Keratinocyte (primary cell): ENCODE results near the gene GTF2IRD1. TPM values are rescaled to one million over a fixed set of nuclear protein-coding genes. Genes with fewer than 3 reads are reported as not detected.

ENCODE experiments used
- DNase-seq: peaks from one replicate; pipeline ENCODE4 v3.0.0-alpha.2; 2011; ENCODE audit warnings: low read depth, missing footprints, low spot score
- FAIRE-seq: peaks from 2 replicates; lab custom pipeline; 2011; peaks lifted over from hg19 to GRCh38; lab: Jason Lieb, UNC
- H2AFZ ChIP-seq: 2 replicates; pipeline ENCODE4 v1.6.0; 2012; ENCODE audit warnings: low read length, control low read depth, inconsistent platforms; ENCODE audit not compliant: control insufficient read depth
- H3K27ac ChIP-seq: 2 replicates; pipeline ENCODE4 v1.5.1; 2011; ENCODE audit warnings: low read length; ENCODE audit not compliant: control insufficient read depth, insufficient read depth
- H3K27me3 ChIP-seq: 3 replicates; pipeline ENCODE4 v1.6.0; 2011; ENCODE audit warnings: low read length; ENCODE audit not compliant: control insufficient read depth, insufficient read depth; ENCODE audit errors: extremely low read depth
- H3K36me3 ChIP-seq, 2 experiments: 2 replicates in 1 of 2; 3 replicates in 1 of 2; pipeline ENCODE4 v1.5.1; 2011; ENCODE audit warnings: low read length in 2 of 2, mild to moderate bottlenecking in 1 of 2; ENCODE audit not compliant: control insufficient read depth in 2 of 2, insufficient read depth in 2 of 2; ENCODE audit errors: extremely low read depth in 1 of 2
- H3K4me1 ChIP-seq: 3 replicates; pipeline ENCODE4 v1.5.1; 2011; ENCODE audit warnings: low read length; ENCODE audit not compliant: control insufficient read depth, insufficient read depth; ENCODE audit errors: extremely low read depth
- H3K4me2 ChIP-seq: 3 replicates; pipeline ENCODE4 v1.6.0; 2011; ENCODE audit warnings: low read depth, low read length; ENCODE audit not compliant: control insufficient read depth, insufficient read depth; ENCODE audit errors: extremely low read depth
- H3K4me3 ChIP-seq, 3 experiments: fragments of 200-600 bp in 1 of 3; sonication (generic) in 1 of 3; 2 replicates in 2 of 3; 3 replicates in 1 of 3; pipeline ENCODE4 v1.5.1; 2011 to 2016; ENCODE audit warnings: low read length in 3 of 3, mild to moderate bottlenecking in 3 of 3, control low read depth in 2 of 3, inconsistent platforms in 1 of 3, low read depth in 1 of 3, mixed read lengths in 1 of 3, mixed run types in 1 of 3, moderate library complexity in 1 of 3; ENCODE audit not compliant: control insufficient read depth in 2 of 3, insufficient read depth in 2 of 3; ENCODE audit errors: extremely low read depth in 1 of 3
- H3K79me2 ChIP-seq: 2 replicates; pipeline ENCODE4 v1.6.0; 2012; ENCODE audit warnings: low read length; ENCODE audit not compliant: control insufficient read depth, insufficient read depth
- H3K9ac ChIP-seq: 3 replicates; pipeline ENCODE4 v1.6.0; 2011; ENCODE audit warnings: low read length; ENCODE audit not compliant: control insufficient read depth, insufficient read depth; ENCODE audit errors: extremely low read depth
- H3K9me1 ChIP-seq: 3 replicates; pipeline ENCODE4 v1.6.0; 2011; ENCODE audit warnings: low read length; ENCODE audit not compliant: control insufficient read depth, insufficient read depth; ENCODE audit errors: extremely low read depth
- H3K9me3 ChIP-seq: 2 replicates; pipeline ENCODE4 v1.5.1; 2012; ENCODE audit warnings: low read depth, low read length; ENCODE audit not compliant: control insufficient read depth
- H4K20me1 ChIP-seq: 3 replicates; pipeline ENCODE4 v1.6.0; 2011; ENCODE audit warnings: low read length; ENCODE audit not compliant: control insufficient read depth, insufficient read depth; ENCODE audit errors: extremely low read depth
- CTCF ChIP-seq, 3 experiments: IDR thresholded peaks in 1 of 3; conservative IDR thresholded peaks in 1 of 3; optimal IDR thresholded peaks in 1 of 3; 2 replicates in 2 of 3; 3 replicates in 1 of 3; pipeline versions ENCODE3 to v1.5.1; 2011; ENCODE audit warnings: low read length in 3 of 3, mild to moderate bottlenecking in 3 of 3, moderate library complexity in 2 of 3, control low read depth in 1 of 3, inconsistent platforms in 1 of 3; ENCODE audit not compliant: insufficient read depth in 2 of 3; ENCODE audit errors: extremely low read depth in 1 of 3
- EZH2 ChIP-seq: IDR thresholded peaks from one replicate; pipeline ENCODE4 v1.6.1; 2012; ENCODE audit warnings: inconsistent platforms, mild to moderate bottlenecking, low read length, moderate library complexity
- dilution Hi-C: fragments of 300-500 bp; cut with MboI; formaldehyde crosslinking; loops from one replicate; pipeline ENCODE4 v1.7.0; 2020; ENCODE audit warnings: low sequenced_read_pairs; ENCODE audit not compliant: extremely low pct_ligation_motif_present
- polyA plus RNA-seq, 5 experiments: library from polyadenylated mRNA; depleted of rRNA in 3 of 5; stranded (reverse) in 3 of 5; stranded (forward) in 1 of 5; unstranded in 1 of 5; fragments of >200 nt; gene quantifications; 1 replicate in 1 of 5; 2 replicates in 3 of 5; 3 replicates in 1 of 5; pipeline versions ENCODE4 v1.2.1 to v1.2.3, GENCODE V29; 2011 to 2012; ENCODE audit warnings: missing spikeins in 2 of 5, low read depth in 1 of 5, low replicate concordance in 1 of 5

GTF2IRD1 gene
- polyA plus RNA-seq, 1 donor (not counting 4 experiments of a cell fraction or from before 2014, with no cell fraction given), result 19.4 TPM

- Histone ChIP-seq H3K4me3 (no peak overlapping the region), H3K9ac (no peak overlapping the region), H3K27me3 (no peaks in the 10 kb centered on the region), H3K4me1 (no peaks in the 10 kb centered on the region), H3K9me3 (no peaks in the 10 kb centered on the region), H3K4me2 (no peak overlapping the region), H2AFZ (no peak overlapping the region), H4K20me1 (peaks cover 3% of the 10 kb centered on the region), H3K27ac (no peak overlapping the region), H3K79me2 (peaks cover 22% of the 10 kb centered on the region), H3K36me3 (peaks cover 5% of the 10 kb centered on the region in 2 experiments), H3K9me1 (peaks cover 2% of the 10 kb centered on the region)
- dilution Hi-C loops, result no loop called here
- TF ChIP-seq EZH2 (no peak), CTCF (optimal IDR thresholded peaks at IDR 0.05 in 1 of 3, IDR thresholded peaks at IDR 0.05 in 1 of 3, conservative IDR thresholded peaks at IDR 0.05 in 1 of 3; ENCODE audit: extremely low read depth in 1 of 3, insufficient read depth in 2 of 3, low read length in 3 of 3) (no peak)
- FAIRE-seq, result no peak
- no peak for DNase-seq
These were observed 46.2 kb downstream of the GTF2IRD1 start for GRCh38 chr7:74499835-74500388.

GRCh38 chr7:74501298-74501697, 47.6 kb downstream of the GTF2IRD1 start:
- DNase-seq (no peak), FAIRE-seq (no peak)
- Histone ChIP-seq H3K36me3 (peaks cover 5% of the 10 kb centered on the region in 2 experiments), H2AFZ (no peak overlapping the region), H3K9me1 (peaks cover 2% of the 10 kb centered on the region), H3K27ac (no peak overlapping the region), H3K4me2 (no peak overlapping the region), H3K4me3 (no peak overlapping the region), H3K9ac (no peak overlapping the region), H3K9me3 (no peaks in the 10 kb centered on the region), H3K79me2 (peaks cover 15% of the 10 kb centered on the region), H3K27me3 (no peaks in the 10 kb centered on the region), H3K4me1 (no peaks in the 10 kb centered on the region), H4K20me1 (peaks cover 3% of the 10 kb centered on the region)
- TF ChIP-seq CTCF (optimal IDR thresholded peaks at IDR 0.05 in 1 of 3, IDR thresholded peaks at IDR 0.05 in 1 of 3, conservative IDR thresholded peaks at IDR 0.05 in 1 of 3; ENCODE audit: extremely low read depth in 1 of 3, insufficient read depth in 2 of 3, low read length in 3 of 3) (no peak), EZH2 (no peak)
- dilution Hi-C loops, result no loop called here
